NT2/D1 (cell line): ENCODE measurements around the gene CARS2.

Experiments used
- DNase-seq: peaks from one replicate; pipeline ENCODE4 v3.0.0-alpha.2; 2011; ENCODE audit warnings: low read depth, low spot score
- H3K27me3 ChIP-seq: 2 replicates; pipeline ENCODE4 v1.6.0; 2011; ENCODE audit warnings: mild to moderate bottlenecking; ENCODE audit not compliant: insufficient read length, insufficient read depth
- H3K36me3 ChIP-seq: 2 replicates; pipeline ENCODE4 v1.6.1; 2011; ENCODE audit warnings: mild to moderate bottlenecking, low read length, mixed read lengths; ENCODE audit not compliant: insufficient read depth, insufficient read length
- H3K4me1 ChIP-seq: 2 replicates; pipeline ENCODE4 v1.5.1; 2011; ENCODE audit not compliant: insufficient read depth, insufficient read length
- H3K4me3 ChIP-seq: 2 replicates; pipeline ENCODE4 v1.5.1; 2011; ENCODE audit warnings: low read depth; ENCODE audit not compliant: insufficient read length
- H3K9ac ChIP-seq: 2 replicates; pipeline ENCODE4 v1.6.0; 2011; ENCODE audit warnings: low read depth; ENCODE audit not compliant: insufficient read length
- H3K9me3 ChIP-seq: 2 replicates; pipeline ENCODE4 v1.5.1; 2011; ENCODE audit warnings: mild to moderate bottlenecking, low read length; ENCODE audit not compliant: insufficient read depth
- SUZ12 ChIP-seq: IDR thresholded peaks from 2 replicates; pipeline ENCODE4 v1.6.1; 2011; ENCODE audit not compliant: insufficient read length, insufficient read depth; ENCODE audit errors: extremely low read depth
- YY1 ChIP-seq: IDR thresholded peaks from 2 replicates; pipeline ENCODE4 v1.6.1; 2011; ENCODE audit not compliant: insufficient read length, insufficient read depth
- ZNF274 ChIP-seq: IDR thresholded peaks from 2 replicates; pipeline ENCODE4 v1.6.1; 2011; ENCODE audit warnings: mild to moderate bottlenecking, low read depth, low read length

Gene CARS2

DNA sequence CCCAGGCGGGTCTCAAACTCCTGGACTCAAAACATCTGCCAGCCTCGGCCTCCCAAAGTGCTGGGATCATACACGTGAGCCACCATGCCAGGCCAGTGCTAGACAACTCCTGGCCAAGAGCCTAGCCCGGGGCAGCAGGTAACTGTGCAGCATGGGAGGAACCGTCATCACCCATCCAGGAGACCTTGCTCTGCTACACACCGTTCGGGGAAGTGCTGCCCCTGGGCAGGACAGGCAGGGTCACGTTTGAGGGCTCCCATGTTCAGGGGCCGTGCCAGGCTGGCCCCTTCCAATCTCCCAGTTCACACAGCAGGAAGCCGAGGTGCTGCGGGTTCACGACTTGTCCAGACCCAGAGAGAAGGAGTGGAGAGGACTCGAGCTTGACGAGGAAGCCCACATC lies 55.5 kb downstream of the CARS2 start:
- no peak for TF ChIP-seq ZNF274
- Histone ChIP-seq H3K36me3 (peaks cover 32% of the 10 kb centered on the region), H3K27me3 (no peaks in the 10 kb centered on the region), H3K9me3 (no peaks in the 10 kb centered on the region), H3K4me1 (no peaks in the 10 kb centered on the region), H3K9ac (no peak overlapping the region), H3K4me3 (no peak overlapping the region)
- no peak for DNase-seq

DNA sequence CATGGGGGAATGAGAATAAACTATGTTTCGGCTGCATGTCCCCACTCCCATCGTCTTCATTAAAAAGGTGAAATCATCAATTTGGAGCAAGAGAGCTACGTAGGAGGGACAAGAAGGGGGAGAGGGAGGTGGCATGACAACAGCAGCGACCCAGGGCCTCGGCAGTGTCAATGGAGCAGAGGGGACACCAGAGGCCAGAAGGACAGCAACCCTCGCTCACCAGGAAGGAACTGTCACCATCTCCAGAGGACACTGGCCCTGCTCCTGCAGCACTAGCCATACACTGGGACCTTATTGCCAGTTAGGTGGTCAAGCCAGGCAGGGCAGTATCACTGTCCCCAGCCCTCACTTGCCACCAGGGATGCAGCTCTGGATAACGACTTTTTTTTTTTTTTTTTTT lies 56.4 kb downstream of the CARS2 start:
- DNase-seq: no peak
- H3K36me3 ChIP-seq: peaks cover 35% of the 10 kb centered on the region
- no peak overlapping the region for H3K4me3 ChIP-seq
- no peaks in the 10 kb centered on the region for H3K9me3 ChIP-seq
- no peak overlapping the region for H3K9ac ChIP-seq
- peaks cover 7% of the 10 kb centered on the region for H3K4me1 ChIP-seq
- no peaks in the 10 kb centered on the region for H3K27me3 ChIP-seq
- no peak for TF ChIP-seq ZNF274
- no peak for TF ChIP-seq SUZ12
- no peak for TF ChIP-seq YY1

DNA sequence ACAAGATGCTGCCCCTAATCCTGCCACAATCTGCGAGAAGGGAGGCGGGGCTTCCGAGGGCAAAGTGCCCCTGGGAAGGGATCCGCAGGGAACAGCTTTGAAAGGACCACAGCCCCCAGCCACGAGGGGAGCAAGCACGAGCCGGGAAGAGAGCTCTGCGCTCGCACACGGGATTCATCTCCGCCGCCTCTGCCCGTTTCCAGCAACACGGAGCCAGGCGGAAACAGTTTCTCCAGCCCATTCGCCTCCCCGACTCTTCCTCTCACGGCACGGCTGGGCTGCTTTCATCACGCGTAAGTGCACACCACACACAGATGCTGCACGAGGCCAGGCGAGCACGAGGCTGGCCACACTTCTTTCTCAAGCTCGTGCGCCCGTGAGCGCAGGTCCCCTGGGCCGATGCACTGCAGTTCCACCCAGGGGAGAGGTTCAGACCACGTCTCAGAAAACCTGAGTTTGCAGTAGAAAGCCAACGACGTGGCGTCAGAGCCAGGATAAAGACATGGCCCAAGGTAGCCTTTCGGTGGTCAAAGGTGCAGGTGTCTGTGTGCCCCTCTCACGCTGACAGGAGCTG lies 57.0 kb downstream of the CARS2 start:
- Histone ChIP-seq H3K9ac (no peak overlapping the region), H3K27me3 (no peaks in the 10 kb centered on the region), H3K9me3 (no peaks in the 10 kb centered on the region), H3K36me3 (peaks cover 41% of the 10 kb centered on the region), H3K4me1 (peaks cover 10% of the 10 kb centered on the region), H3K4me3 (no peak overlapping the region)
- no peak for TF ChIP-seq ZNF274
- no peak for TF ChIP-seq YY1
- no peak for TF ChIP-seq SUZ12
- no peak for DNase-seq

DNA sequence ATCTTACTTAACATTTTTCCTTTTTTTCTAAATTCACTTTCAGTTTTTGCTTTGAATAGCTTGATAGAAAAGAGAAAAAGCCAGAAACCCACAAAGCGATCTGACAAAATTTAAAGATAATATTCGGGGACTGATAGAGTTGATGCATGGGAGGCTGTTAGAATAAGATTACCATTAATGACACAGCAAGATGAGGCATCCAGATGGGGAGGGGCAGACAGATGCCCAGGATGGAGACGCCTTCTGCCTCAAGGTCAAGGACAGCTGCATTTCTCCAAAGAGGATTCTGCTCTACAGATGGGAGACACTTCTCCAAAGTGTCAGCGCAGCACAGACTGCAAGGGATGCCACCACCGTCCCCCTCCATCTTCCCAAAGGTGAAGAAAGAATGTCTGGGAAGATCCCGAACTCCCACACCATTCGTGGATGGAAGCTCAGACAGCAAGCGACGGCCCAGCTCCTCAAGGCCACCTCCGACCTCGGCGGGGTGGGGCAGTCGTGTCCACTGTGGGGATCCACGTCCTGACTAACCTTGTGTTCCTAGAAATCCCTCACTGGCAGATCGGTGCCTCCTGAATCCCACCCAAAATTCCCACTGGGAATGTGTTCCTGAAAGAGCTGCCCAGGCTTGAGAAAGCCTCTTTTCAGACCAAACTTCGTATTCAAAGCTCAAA lies 57.6 kb downstream of the CARS2 start:
- no peak overlapping the region for H3K9ac ChIP-seq
- TF ChIP-seq YY1 (no peak), SUZ12 (no peak), ZNF274 (no peak)
- no peak overlapping the region for H3K4me3 ChIP-seq
- H3K36me3 ChIP-seq: peaks cover 46% of the 10 kb centered on the region
- H3K4me1 ChIP-seq: peaks cover 10% of the 10 kb centered on the region
- H3K9me3 ChIP-seq: no peaks in the 10 kb centered on the region
- no peaks in the 10 kb centered on the region for H3K27me3 ChIP-seq
- no peak for DNase-seq

DNA sequence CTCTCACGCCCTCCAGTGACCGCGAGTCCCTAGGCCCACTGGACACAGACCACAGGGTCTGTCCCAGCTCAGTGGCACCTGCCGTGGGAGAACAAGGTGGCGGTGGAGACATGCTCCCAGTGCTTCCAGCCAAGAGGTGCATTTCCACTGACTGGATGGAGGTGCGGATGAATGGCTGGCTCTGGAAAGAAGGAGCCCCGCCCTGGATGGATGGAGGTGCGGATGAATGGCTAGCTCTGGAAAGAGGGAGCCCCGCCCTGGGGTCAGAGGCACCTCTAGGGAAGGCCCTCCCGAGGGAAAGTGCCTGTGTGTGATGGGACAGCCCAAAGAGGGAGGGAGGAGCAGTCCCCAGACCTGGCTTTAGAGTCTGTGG lies 58.6 kb downstream of the CARS2 start:
- peaks cover 10% of the 10 kb centered on the region for H3K4me1 ChIP-seq
- H3K4me3 ChIP-seq: no peak overlapping the region
- peaks cover 55% of the 10 kb centered on the region for H3K36me3 ChIP-seq
- no peaks in the 10 kb centered on the region for H3K27me3 ChIP-seq
- TF ChIP-seq ZNF274: no peak
- DNase-seq: no peak
- H3K9me3 ChIP-seq: no peaks in the 10 kb centered on the region
- no peak overlapping the region for H3K9ac ChIP-seq

DNA sequence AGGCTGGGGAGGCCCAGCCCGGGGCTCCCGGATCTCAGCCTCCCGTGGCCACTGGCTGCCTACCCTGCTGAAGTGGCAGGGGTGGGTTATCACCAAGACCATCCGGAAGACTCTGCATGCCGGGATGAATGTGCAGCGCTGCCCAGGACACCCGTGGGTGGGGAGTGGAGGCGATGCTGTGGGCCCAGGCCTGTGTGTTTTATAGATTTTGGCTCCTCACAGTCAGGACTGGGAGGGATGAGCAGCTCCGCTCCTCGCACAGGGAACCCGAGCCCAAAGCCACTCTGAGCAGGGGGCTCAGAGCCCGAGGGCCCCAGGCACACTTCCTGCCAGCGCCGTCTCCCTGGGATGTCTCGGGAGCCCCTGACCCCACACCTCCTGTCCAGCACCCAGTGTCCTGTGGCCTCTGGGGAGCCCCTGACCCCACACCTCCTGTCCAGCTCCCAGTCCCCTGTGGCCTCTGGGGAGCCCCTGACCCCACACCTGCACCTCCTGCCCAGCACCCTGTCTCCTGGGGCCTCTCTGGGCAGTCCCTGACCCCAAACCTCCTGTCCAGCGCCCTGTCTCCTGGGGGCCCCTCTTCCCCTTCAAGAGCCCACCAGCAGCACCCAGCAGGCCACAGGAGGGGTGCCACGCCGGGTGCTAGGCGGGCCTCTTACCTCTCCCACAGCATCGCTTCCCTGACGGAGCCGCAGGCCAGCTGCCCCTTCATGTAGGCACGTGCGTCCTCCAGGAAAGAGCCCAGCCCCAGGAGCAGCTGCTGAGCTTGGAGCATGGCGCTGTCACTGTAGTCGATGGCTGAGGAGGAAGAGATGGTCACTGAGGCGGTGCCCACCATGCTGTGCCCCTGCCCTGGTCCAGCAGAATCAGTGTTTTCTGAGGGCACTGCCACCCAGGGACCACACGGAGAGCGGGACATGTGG lies 59.2 kb downstream of the CARS2 start:
- H3K36me3 ChIP-seq: peaks cover 62% of the 10 kb centered on the region
- no peaks in the 10 kb centered on the region for H3K27me3 ChIP-seq
- H3K4me3 ChIP-seq: no peak overlapping the region
- no peaks in the 10 kb centered on the region for H3K9me3 ChIP-seq
- no peak overlapping the region for H3K9ac ChIP-seq
- H3K4me1 ChIP-seq: peaks cover 10% of the 10 kb centered on the region
- DNase-seq: no peak
- no peak for TF ChIP-seq YY1
- TF ChIP-seq ZNF274: no peak
- TF ChIP-seq SUZ12: no peak

DNA sequence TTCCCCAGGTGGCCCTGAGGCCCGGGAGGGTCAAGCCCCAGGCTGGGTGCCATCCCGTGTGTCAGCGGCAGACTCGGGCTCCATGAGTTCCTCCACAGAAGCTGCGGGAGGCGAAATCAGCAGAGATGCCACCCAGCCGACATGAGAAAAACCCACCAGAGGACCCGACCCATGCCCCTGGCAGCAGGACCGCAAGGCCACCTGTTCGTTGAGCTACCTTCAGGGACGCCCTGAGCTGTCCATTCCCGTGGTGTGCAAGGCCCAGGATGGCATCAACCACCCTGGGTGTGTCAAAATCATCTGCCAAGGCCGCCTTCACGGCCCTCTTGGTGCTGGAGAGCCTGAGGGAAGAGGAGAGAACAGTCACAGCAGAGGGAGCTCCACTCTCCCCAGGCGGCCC lies 60.2 kb downstream of the CARS2 start:
- no peak overlapping the region for H3K9ac ChIP-seq
- DNase-seq: no peak
- H3K36me3 ChIP-seq: peaks cover 64% of the 10 kb centered on the region
- H3K27me3 ChIP-seq: no peaks in the 10 kb centered on the region
- TF ChIP-seq ZNF274: no peak
- no peak for TF ChIP-seq YY1
- no peak for TF ChIP-seq SUZ12
- H3K9me3 ChIP-seq: no peaks in the 10 kb centered on the region
- no peak overlapping the region for H3K4me3 ChIP-seq
- H3K4me1 ChIP-seq: peaks cover 10% of the 10 kb centered on the region
